Smooth muscle cell (in vitro differentiated cells): ENCODE results near the gene TRMT5. TPM values are rescaled to one million over a fixed set of nuclear protein-coding genes. Genes with fewer than 3 reads are reported as not detected.

ENCODE experiments used
- DNase-seq: peaks from one replicate; lab custom pipeline; 2025; ENCODE audit not compliant: unreplicated experiment; lab: John Stamatoyannopoulos, UW
- H2AFZ ChIP-seq: fragments of 200-600 bp; sonication (generic); 2 replicates; pipeline ENCODE4 v1.6.0; 2016; ENCODE audit warnings: antibody characterized with exemption, low read depth, mild to moderate bottlenecking
- H3F3A ChIP-seq: fragments of 200-600 bp; sonication (generic); 2 replicates; pipeline ENCODE4 v1.6.0; 2017; ENCODE audit warnings: antibody characterized with exemption, low read depth
- H3K27ac ChIP-seq: fragments of 200-600 bp; sonication (generic); 2 replicates; pipeline ENCODE4 v1.5.1; 2016; ENCODE audit warnings: low read depth, mild to moderate bottlenecking
- H3K27me3 ChIP-seq: fragments of 200-600 bp; sonication (generic); 2 replicates; pipeline ENCODE4 v1.6.1; 2016; ENCODE audit warnings: low read depth, mild to moderate bottlenecking
- H3K36me3 ChIP-seq: fragments of 200-600 bp; sonication (generic); 2 replicates; pipeline ENCODE4 v1.5.1; 2016; ENCODE audit warnings: low read depth
- H3K4me1 ChIP-seq: fragments of 200-600 bp; sonication (generic); 2 replicates; pipeline ENCODE4 v1.5.1; 2016; ENCODE audit warnings: low read depth
- H3K4me2 ChIP-seq: fragments of 200-600 bp; sonication (generic); 2 replicates; pipeline ENCODE4 v1.6.0; 2016; ENCODE audit warnings: mild to moderate bottlenecking
- H3K4me3 ChIP-seq: fragments of 200-600 bp; sonication (generic); 2 replicates; pipeline ENCODE4 v1.5.1; 2016; ENCODE audit warnings: mild to moderate bottlenecking
- H3K79me2 ChIP-seq: fragments of 200-600 bp; sonication (generic); 2 replicates; pipeline ENCODE4 v1.6.0; 2016; ENCODE audit warnings: low read depth, mild to moderate bottlenecking
- H3K9ac ChIP-seq: fragments of 200-600 bp; sonication (generic); 2 replicates; pipeline ENCODE4 v1.6.0; 2016; ENCODE audit warnings: low read depth
- H3K9me3 ChIP-seq: fragments of 200-600 bp; sonication (generic); replicated peaks from 2 replicates; pipeline ENCODE4 v1.5.1; 2016; ENCODE audit warnings: low read depth
- H4K20me1 ChIP-seq: fragments of 200-600 bp; sonication (generic); 2 replicates; pipeline ENCODE4 v1.6.0; 2016; ENCODE audit warnings: low read depth
- WGBS: methylation state at CpG from one replicate; pipeline ENCODE4 v1.1.7; 2016; ENCODE audit warnings: low lambda C conversion rate; 5-methylcytosine and 5-hydroxymethylcytosine counted together
- polyA plus RNA-seq: library from polyadenylated mRNA; unstranded; fragments of >200 nt; fragmentation: Nextera tagmentation; extraction: Ambion mirVana; gene quantifications from 2 replicates; pipeline ENCODE4 v1.2.1, GENCODE V29; 2016
- small RNA-seq: library from RNA; depleted of rRNA; stranded (forward); fragments of <200 nt; gene quantifications from one replicate; pipeline ENCODE3, GENCODE V24; 2014
- total RNA-seq: library from RNA; depleted of rRNA; stranded (reverse); fragments of >200 nt; gene quantifications from 2 replicates; pipeline ENCODE4 v1.2.3, GENCODE V29; 2014
- TF ChIP-seq, protein P1 (sequence below): fragments of 200-600 bp; sonication (generic); IDR thresholded peaks from 2 replicates; pipeline ENCODE4 v1.5.1; 2017; ENCODE audit warnings: borderline replicate concordance, mild to moderate bottlenecking, antibody characterized with exemption; ENCODE audit not compliant: insufficient read depth, poor library complexity, severe bottlenecking

Gene TRMT5
- total and polyA plus RNA-seq, 2 experiments from 2014 or later, result 4.1 to 9.1 TPM

DNA sequence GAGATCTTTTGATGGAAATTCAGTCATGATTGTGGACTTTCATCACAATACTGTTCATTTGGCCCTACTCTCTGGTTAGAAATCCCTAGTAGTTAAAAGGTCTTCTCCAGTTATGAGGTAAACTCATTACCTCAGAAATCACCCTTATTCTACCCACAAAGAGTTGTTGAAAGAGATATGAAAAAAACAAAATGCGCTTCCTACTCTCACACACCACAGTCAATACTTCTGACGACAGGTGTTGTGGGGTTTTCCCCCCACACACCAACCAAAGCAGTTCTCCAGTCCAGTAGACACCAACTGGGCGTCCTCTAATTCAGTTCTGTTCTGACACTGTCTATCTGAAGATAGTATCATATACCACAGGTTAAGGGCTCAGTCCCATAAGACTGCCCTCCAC is 54.9 kb downstream of the TRMT5 start:
- Histone ChIP-seq H3K4me3 (no peak overlapping the region), H3F3A (no peaks in the 10 kb centered on the region), H3K36me3 (no peaks in the 10 kb centered on the region), H3K9me3 (no peaks in the 10 kb centered on the region), H3K27me3 (no peaks in the 10 kb centered on the region), H3K4me1 (no peaks in the 10 kb centered on the region), H2AFZ (no peak overlapping the region), H3K27ac (no peak overlapping the region), H4K20me1 (peaks cover 4% of the 10 kb centered on the region), H3K9ac (no peak overlapping the region), H3K4me2 (no peak overlapping the region), H3K79me2 (peaks cover 5% of the 10 kb centered on the region)
- no peak for DNase-seq
- TF ChIP-seq, protein P1, sequence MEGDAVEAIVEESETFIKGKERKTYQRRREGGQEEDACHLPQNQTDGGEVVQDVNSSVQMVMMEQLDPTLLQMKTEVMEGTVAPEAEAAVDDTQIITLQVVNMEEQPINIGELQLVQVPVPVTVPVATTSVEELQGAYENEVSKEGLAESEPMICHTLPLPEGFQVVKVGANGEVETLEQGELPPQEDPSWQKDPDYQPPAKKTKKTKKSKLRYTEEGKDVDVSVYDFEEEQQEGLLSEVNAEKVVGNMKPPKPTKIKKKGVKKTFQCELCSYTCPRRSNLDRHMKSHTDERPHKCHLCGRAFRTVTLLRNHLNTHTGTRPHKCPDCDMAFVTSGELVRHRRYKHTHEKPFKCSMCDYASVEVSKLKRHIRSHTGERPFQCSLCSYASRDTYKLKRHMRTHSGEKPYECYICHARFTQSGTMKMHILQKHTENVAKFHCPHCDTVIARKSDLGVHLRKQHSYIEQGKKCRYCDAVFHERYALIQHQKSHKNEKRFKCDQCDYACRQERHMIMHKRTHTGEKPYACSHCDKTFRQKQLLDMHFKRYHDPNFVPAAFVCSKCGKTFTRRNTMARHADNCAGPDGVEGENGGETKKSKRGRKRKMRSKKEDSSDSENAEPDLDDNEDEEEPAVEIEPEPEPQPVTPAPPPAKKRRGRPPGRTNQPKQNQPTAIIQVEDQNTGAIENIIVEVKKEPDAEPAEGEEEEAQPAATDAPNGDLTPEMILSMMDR, result no peak
- WGBS, result 96% methylated on average over 3 of the region's 3 CpGs

DNA sequence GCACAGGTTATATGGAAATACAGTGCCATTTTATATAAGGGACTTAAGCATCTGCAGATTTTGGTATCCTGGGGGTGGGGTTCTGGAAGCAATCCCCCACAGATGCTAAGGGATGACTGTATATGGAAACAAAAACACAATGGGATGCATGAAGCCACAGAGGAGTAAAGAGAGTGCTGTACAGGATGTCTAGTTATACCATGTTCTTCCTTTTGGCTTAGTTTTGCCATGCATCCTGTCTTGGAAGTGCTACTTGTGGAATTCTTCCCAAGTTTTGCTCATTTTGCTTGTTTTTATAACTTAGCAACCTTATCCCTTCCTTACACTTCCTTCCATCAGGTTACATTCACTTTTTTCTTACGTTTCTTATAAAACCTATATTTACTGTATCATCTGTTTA is 55.6 kb downstream of the TRMT5 start:
- H3K4me1 ChIP-seq, result no peaks in the 10 kb centered on the region
- no peak overlapping the region for H3K27ac ChIP-seq
- H4K20me1 ChIP-seq, result peaks cover 4% of the 10 kb centered on the region
- H3K27me3 ChIP-seq, result no peaks in the 10 kb centered on the region
- no peaks in the 10 kb centered on the region for H3F3A ChIP-seq
- TF ChIP-seq, protein P1, result no peak
- H3K9ac ChIP-seq, result no peak overlapping the region
- no peak overlapping the region for H2AFZ ChIP-seq
- no peaks in the 10 kb centered on the region for H3K9me3 ChIP-seq
- DNase-seq, result no peak
- WGBS, result 95% methylated on average over 1 of the region's 1 CpG
- no peaks in the 10 kb centered on the region for H3K36me3 ChIP-seq
- H3K79me2 ChIP-seq, result peaks cover 5% of the 10 kb centered on the region
- H3K4me2 ChIP-seq, result no peak overlapping the region
- H3K4me3 ChIP-seq, result no peak overlapping the region

DNA sequence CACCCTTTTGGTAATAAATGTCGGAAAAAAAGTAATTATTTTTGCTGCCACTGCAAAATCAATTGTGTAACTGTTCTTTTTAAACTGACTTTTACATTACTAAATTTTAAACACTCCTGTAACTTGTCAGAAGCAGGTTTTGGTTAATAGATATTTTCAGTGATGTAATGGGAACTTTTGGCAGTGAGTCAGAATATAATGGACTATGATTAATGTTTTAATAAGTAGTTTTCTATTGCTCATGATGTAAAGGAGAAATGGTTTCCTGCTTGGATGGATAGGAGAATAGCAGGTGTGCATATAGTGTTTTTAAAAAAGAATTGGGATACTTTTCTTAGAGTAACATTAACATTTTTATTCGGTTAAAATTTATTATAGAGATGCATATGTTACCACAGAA is 58.8 kb downstream of the TRMT5 start:
- Histone ChIP-seq H3K9me3 (no peaks in the 10 kb centered on the region), H3K27ac (peak overlapping the region; percentile 30), H3K4me3 (no peak overlapping the region), H3F3A (no peaks in the 10 kb centered on the region), H3K4me1 (no peaks in the 10 kb centered on the region), H3K9ac (no peak overlapping the region), H3K79me2 (peaks cover 5% of the 10 kb centered on the region), H4K20me1 (no peaks in the 10 kb centered on the region), H3K4me2 (no peak overlapping the region), H3K36me3 (no peaks in the 10 kb centered on the region), H2AFZ (no peak overlapping the region), H3K27me3 (no peaks in the 10 kb centered on the region)
- TF ChIP-seq, protein P1, result no peak
- WGBS, result 89% methylated on average over 2 of the region's 2 CpGs
- no peak for DNase-seq

Small RNA genes within 50 kb of the gene (small RNA-seq; reads per million reads assigned to genes)
- not detected for gene RNU6-398P

Other genes with a start within 250 kb of the TRMT5 start
- 48.8 and 62.7 TPM in 2 replicates for gene MNAT1, start 246.3 kb downstream of the TRMT5 start, total RNA-seq
- 28.1 and 31.6 TPM in 2 replicates for gene MNAT1, start 246.3 kb downstream of the TRMT5 start, polyA plus RNA-seq
- 11.8 and 28.7 TPM in 2 replicates for gene SLC38A6, start 166 bp upstream of the TRMT5 start, total RNA-seq
- gene SLC38A6, start 166 bp upstream of the TRMT5 start, polyA plus RNA-seq, result 5.5 and 5.7 TPM in 2 replicates